HL-60 (cell line): ENCODE measurements around the gene ARMC9.
A peak's percentile ranks its signal among the peaks of the same experiment; 100 is the strongest.
"Not testable (repeated sequence)": the region's sequence is repeated elsewhere in the genome, so short reads cannot be mapped to it uniquely, and the experiment has no call there.

Source experiments
- DNase-seq, 2 experiments: peaks; one replicate each; pipeline ENCODE4 v3.0.0-alpha.2; 2010 to 2020; ENCODE audit warnings: low read depth in 1 of 2, low spot score in 1 of 2
- H3K27ac ChIP-seq: fragments of 250-450 bp; sonication (Bioruptor Pico); replicated peaks from 2 replicates; pipeline ENCODE4 v1.5.1; 2020; ENCODE audit warnings: mild to moderate bottlenecking, moderate library complexity
- H3K27me3 ChIP-seq: fragments of 250-450 bp; sonication (Bioruptor Pico); 2 replicates; pipeline ENCODE4 v1.5.1; 2021; ENCODE audit warnings: mild to moderate bottlenecking, moderate library complexity; ENCODE audit not compliant: insufficient read depth, poor library complexity, severe bottlenecking
- H3K4me3 ChIP-seq: replicated peaks from 2 replicates; pipeline ENCODE4 v1.5.1; 2011; ENCODE audit warnings: mild to moderate bottlenecking, control low read depth, low read length; ENCODE audit not compliant: insufficient read depth
- GABPA ChIP-seq: IDR thresholded peaks from 2 replicates; pipeline ENCODE4 v1.6.1; 2012; ENCODE audit warnings: low read depth
- POLR2AphosphoS5 ChIP-seq: IDR thresholded peaks from 2 replicates; pipeline ENCODE4 v1.6.1; 2012; ENCODE audit warnings: low read depth
- REST ChIP-seq: IDR thresholded peaks from 2 replicates; pipeline ENCODE4 v1.6.1; 2012; ENCODE audit warnings: low read depth; ENCODE audit not compliant: insufficient replicate concordance
- SPI1 ChIP-seq: IDR thresholded peaks from 2 replicates; pipeline ENCODE4 v1.6.1; 2012; ENCODE audit warnings: low read depth, mild to moderate bottlenecking, borderline replicate concordance
- TF ChIP-seq, protein P1 (sequence below): IDR thresholded peaks from one replicate; pipeline ENCODE4 v1.5.1; 2011; ENCODE audit warnings: low read length, control low read depth, inconsistent platforms; ENCODE audit not compliant: insufficient read depth

ARMC9 gene

DNA sequence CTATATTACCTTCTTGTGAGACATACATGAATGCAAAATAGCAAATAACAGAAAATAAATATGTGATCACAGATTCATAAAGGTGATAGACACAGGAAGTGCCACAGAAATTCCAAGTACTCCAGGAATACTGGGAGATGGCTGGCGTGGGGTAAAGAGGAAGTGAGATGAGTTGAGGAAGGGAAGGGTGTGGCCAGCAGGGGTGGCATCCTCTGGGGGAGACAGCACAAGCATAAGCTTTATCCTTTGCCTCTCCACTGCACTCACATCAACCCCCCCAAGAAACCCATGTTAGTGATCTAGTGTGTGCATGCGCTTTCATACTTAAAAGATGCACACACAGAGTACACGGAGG lies 102.3 kb downstream of the ARMC9 start:
- H3K27me3 ChIP-seq: no peaks in the 10 kb centered on the region
- H3K4me3 ChIP-seq: no peak overlapping the region
- no peak overlapping the region for H3K27ac ChIP-seq
- no peak for TF ChIP-seq POLR2AphosphoS5
- TF ChIP-seq SPI1: peak; percentile 89
- no peak for DNase-seq

GRCh38 chr2:231304259-231304658 lies 105.8 kb downstream of the ARMC9 start:
- DNase-seq, H3K27me3 ChIP-seq, H3K27ac ChIP-seq, H3K4me3 ChIP-seq: not testable (repeated sequence)

- DNase-seq: no peak
- no peak overlapping the region for H3K4me3 ChIP-seq
- no peak overlapping the region for H3K27ac ChIP-seq
- no peaks in the 10 kb centered on the region for H3K27me3 ChIP-seq
- TF ChIP-seq POLR2AphosphoS5: no peak
- TF ChIP-seq, protein P1, sequence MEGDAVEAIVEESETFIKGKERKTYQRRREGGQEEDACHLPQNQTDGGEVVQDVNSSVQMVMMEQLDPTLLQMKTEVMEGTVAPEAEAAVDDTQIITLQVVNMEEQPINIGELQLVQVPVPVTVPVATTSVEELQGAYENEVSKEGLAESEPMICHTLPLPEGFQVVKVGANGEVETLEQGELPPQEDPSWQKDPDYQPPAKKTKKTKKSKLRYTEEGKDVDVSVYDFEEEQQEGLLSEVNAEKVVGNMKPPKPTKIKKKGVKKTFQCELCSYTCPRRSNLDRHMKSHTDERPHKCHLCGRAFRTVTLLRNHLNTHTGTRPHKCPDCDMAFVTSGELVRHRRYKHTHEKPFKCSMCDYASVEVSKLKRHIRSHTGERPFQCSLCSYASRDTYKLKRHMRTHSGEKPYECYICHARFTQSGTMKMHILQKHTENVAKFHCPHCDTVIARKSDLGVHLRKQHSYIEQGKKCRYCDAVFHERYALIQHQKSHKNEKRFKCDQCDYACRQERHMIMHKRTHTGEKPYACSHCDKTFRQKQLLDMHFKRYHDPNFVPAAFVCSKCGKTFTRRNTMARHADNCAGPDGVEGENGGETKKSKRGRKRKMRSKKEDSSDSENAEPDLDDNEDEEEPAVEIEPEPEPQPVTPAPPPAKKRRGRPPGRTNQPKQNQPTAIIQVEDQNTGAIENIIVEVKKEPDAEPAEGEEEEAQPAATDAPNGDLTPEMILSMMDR: no peak
- no peak for TF ChIP-seq SPI1
- no peak for TF ChIP-seq REST
- no peak for TF ChIP-seq GABPA
Observed at GRCh38 chr2:231305221-231305620, 106.8 kb downstream of the ARMC9 start.

DNA sequence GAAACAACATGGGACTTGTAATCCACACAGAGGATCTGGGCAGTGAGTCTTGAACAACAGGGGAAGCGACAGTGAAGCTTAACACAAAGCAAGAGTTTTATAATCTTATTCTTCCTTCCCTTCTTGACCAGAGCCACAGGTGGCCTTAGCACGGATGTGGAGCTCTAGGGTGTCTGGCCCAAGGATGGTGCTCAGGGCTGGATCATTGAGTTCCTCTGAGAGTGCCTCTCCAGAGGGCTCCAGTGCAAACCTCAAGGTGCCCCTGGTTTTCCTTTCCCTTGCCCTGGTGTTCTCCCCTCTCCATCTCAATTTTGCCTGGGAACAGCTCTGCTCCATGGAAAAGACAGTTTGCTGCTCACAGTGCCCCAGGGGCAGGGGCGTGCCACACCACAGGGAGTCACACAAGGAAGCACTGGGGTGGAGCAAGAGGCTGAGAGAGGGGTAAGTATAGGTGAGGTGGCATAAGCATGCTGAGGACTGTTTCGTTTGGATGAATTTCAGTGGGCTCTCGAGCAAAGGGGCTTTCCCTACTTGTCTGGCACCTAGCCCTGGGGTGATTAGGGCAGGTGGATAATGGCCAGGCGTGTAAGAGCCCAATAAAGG lies 108.5 kb downstream of the ARMC9 start:
- TF ChIP-seq POLR2AphosphoS5 (no peak), SPI1 (no peak), REST (no peak), GABPA (no peak)
- TF ChIP-seq, protein P1: no peak
- Histone ChIP-seq H3K27me3 (no peaks in the 10 kb centered on the region), H3K4me3 (no peak overlapping the region), H3K27ac (no peak overlapping the region)
- no peak for DNase-seq

DNA sequence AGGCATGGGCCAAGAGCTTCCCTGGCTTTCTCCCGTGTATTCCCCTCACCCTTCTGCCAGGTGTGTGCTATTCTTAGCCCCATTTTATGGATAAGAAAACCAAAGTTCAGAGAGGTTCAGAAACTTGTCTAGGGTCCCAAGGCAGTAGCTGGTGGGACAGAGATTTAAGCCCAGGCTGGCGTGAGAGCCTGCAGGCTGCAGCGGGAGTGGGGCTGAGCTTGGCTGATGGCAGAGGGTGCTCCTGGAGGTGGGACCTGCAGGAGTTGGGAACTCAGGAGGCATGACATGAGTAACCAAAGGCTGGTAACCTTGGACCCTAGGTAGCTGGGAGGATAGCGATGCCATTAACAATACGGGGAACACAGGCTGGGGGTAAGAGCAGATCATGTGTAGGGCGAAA lies 109.8 kb downstream of the ARMC9 start:
- Histone ChIP-seq H3K27ac (no peak overlapping the region), H3K4me3 (no peak overlapping the region), H3K27me3 (no peaks in the 10 kb centered on the region)
- no peak for DNase-seq
- TF ChIP-seq GABPA: no peak
- no peak for TF ChIP-seq POLR2AphosphoS5
- TF ChIP-seq, protein P1: no peak
- TF ChIP-seq REST: no peak
- TF ChIP-seq SPI1: no peak
